ENCODE data around the gene HIF1AN.

The HIF1AN gene

GRCh38 chr10:100535715-100536353 lies at the start of gene HIF1AN:
HIF1AN (plus strand) TSS chr10:100535943; CDS start chr10:100535959, 16 bp downstream.
- DNase-seq (ENCODE audit: low read depth in 1 of 2, low spot score in 1 of 2), result peak; percentile 57 to 90

GRCh38 chr10:100487529-100487928 lies 48.2 kb upstream of the HIF1AN start:
- DNase-seq (ENCODE audit: low read depth in 1 of 2, low spot score in 1 of 2), result no peak

GRCh38 chr10:100489396-100489795 lies 46.3 kb upstream of the HIF1AN start:
- DNase-seq (ENCODE audit: low read depth in 1 of 2, low spot score in 1 of 2), result no peak

GRCh38 chr10:100490531-100490930 lies 45.2 kb upstream of the HIF1AN start:
- no peak for DNase-seq (ENCODE audit: low read depth in 1 of 2, low spot score in 1 of 2)

DNA sequence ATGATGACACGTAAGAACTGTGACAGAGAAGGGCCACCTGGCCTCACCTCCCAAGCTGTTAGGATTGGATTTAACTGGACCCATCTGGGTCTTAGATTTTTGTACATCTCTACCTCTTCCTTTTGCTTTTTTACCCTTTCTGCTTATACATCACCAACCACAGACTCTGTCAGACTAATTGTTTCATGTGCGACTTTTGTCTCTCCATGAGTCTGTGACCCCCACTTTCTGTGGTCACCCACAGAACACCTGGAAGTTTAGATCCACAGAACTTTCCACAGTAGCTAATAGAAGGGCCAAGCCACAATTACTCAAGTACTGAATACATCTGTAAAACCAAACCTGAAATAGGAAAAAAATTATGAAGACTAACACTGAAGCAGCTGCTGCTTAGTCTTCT lies 39.2 kb upstream of the HIF1AN start:
- no peak for DNase-seq (ENCODE audit: low read depth in 1 of 2, low spot score in 1 of 2)

DNA sequence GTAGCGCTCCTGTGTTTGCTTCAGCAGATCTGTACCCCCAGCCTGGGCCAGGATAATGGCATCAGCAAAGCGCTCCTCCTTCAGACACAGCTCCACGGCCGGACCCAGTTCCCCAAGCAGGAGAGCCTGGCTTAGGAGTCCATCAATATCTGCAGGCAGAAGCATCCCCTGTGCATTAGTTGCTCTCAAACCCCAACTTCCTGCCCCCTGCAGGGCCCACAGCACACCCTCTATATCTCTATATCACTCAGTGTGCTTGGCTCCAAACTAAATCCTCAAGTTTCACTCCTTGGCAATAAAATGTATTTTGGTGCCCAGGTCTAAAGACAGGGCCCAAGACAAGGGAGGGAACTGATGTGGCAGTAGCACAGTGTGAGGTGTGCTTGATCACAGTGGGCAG lies 37.7 kb upstream of the HIF1AN start:
- no peak for DNase-seq (ENCODE audit: low read depth in 1 of 2, low spot score in 1 of 2)

- DNase-seq (ENCODE audit: low read depth in 1 of 2, low spot score in 1 of 2), result no peak
Measured at GRCh38 chr10:100501423-100501822, 34.3 kb upstream of the HIF1AN start.

DNA sequence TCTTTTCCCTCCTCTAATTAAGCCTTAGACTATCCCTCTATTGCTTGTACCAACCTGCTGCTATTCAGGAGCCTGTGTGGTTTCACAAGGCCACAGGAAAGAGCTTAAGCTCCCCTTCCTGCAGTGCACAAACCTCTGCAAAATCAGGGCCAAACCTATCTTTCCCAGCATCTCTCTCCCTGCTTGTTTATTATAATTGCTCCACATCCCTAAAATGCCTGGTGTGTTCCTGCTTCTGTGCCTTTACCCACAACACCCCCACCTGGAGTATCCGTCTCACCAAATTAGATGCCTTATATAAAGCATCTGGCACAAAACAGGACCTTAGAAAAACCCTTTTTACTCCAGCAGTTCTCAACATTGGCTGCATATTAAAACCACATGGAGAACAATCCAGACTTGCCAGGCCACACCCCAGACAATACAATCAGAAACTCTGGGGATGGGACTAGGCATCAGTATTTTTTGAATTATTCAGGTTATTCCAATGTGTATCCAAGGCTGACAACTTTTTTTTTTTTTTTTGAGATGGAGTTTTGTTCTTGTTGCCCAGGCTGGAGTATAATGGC lies 32.7 kb upstream of the HIF1AN start:
- no peak for DNase-seq (ENCODE audit: low read depth in 1 of 2, low spot score in 1 of 2)

DNA sequence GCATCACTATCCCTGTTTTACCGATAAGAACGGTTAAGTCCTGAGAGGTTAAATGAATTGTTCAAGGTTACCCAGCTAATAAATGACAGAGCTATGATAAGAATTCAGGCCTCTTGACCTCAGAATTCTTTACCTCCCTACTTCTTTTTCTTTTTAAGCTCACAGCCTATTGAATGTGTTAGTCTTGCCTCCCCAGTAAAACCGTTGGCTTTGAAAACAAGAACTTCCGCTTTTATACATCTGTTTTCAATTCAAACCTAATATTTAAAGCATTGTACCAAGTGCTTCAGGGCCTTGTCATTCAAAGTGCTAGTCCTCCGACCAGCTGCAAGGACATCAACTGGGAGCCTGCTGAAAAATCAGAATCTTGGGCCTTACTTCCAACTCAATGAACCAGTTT lies 31.6 kb upstream of the HIF1AN start:
- no peak for DNase-seq (ENCODE audit: low read depth in 1 of 2, low spot score in 1 of 2)

DNA sequence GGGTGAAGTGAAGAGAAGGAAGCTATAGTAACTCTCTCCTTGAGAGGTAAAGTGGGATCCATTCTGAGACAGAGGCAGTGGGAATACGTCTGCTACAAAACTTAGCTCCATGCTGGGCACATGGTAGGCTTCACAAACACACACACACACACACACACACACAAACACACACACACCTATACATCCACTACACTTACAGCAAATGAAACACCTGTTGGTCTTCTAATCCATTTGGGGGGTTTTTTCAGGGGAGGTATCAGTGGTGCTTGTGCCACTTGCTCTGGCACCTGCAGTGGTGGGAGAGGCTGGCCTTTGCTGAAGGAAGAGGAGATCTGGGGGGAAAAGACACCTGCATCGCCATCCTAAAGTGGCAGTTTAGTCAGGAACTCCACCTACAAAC lies 30.6 kb upstream of the HIF1AN start:
- no peak for DNase-seq (ENCODE audit: low read depth in 1 of 2, low spot score in 1 of 2)

GRCh38 chr10:100506596-100507356 lies 29.0 kb upstream of the HIF1AN start:
- no peak for DNase-seq (ENCODE audit: low read depth in 1 of 2, low spot score in 1 of 2)

DNA sequence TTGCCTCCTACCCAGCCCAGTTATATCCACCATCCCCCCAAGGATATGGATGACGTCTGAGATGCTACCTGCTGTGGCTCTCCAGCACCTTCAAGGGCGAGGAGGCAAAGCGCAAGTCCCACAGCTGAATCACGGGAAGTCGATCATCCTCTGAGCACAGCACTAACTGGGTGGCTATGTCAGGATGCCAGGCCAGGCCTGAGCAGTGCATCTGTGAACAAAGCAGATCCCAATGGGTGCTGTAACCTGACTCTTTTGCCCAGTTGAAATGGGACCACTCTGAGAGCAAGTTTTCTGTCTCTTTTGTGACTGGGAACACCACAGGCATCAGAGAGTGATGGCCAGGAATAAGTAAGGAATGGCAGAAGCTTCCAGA lies 28.4 kb upstream of the HIF1AN start:
- DNase-seq (ENCODE audit: low read depth in 1 of 2, low spot score in 1 of 2), result no peak

DNA sequence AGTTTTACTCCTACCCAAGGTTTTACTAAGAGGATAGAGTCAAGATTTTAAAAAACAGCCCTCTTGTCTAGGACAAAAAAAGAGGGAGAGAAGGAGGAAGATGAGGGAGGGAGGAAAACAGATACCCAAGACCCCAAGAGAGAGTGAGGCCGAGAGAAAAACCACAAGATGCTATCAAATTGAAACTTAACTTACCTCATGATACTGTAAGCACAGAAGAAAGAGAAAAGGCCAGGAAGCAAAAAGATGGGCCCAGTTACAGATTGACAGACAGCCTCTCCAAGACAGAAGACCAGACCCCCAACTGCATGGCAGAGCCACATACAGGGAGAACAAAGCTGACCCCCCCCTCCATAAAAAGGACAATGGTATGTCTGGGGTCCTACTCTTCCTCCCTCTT lies 27.5 kb upstream of the HIF1AN start:
- no peak for DNase-seq (ENCODE audit: low read depth in 1 of 2, low spot score in 1 of 2)

- peak in 1 of 2 donors; percentile 50 for DNase-seq (ENCODE audit: low read depth in 1 of 2, low spot score in 1 of 2)
Measured at GRCh38 chr10:100508691-100509150, 27.0 kb upstream of the HIF1AN start.

GRCh38 chr10:100509241-100509840 lies 26.4 kb upstream of the HIF1AN start:
- no peak for DNase-seq (ENCODE audit: low read depth in 1 of 2, low spot score in 1 of 2)

DNA sequence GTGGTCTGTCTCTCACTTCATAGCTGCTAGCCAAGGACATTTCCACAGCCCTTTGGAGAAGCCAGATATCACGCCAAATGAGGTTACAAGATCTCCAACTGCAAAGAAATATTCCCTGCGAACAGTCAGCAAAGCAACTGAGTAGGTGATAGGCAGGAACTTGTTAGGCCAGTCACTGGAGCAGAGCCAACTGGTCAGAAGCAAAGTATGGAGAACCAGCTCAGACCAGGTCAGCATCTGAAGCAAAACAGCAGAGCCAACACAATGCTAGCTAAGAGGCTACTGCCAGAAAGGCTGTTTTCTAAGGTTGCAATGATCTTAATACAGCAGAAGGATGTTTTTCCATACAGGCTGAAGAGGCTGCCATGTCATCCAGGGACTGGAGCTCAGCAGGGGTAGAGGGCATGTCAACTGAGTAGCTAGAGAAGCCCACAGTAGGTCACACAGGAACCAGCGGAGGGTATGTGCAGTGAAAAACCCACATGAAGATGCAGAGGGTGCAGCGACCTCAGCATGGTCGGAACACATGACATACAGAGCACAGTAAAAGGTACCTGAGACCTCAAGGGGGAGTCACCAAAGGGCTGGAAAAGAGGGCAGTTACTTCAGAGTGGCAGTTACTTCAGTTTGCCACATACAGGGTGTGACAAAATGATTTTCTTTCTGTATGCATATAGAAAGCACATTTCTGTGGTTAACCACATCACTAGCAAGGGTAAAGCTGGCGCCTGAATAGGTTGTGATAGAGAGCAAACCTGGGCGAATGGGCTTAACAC lies 25.0 kb upstream of the HIF1AN start:
- DNase-seq (ENCODE audit: low read depth in 1 of 2, low spot score in 1 of 2), result peak in 1 of 2 donors; percentile 52

DNA sequence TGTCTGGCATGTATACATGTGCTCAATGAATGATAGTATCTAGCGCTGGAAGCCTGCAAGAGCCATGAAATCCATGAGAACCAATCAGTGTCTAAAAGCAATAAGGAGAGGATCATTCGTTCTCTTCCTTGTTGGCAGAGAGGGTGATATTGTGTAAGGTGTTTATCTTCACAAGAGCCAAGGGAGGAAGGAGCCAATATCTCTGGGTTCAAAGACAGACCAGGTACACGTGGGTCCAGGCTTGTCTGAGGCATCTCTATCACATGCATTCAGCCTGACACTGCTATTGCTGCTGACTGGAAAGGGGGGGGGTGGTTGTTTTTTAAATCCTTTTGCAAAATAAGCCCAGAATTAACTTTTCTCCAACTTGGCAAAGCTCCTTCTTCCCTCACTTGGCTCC lies 20.1 kb upstream of the HIF1AN start:
- no peak for DNase-seq (ENCODE audit: low read depth in 1 of 2, low spot score in 1 of 2)

- DNase-seq (ENCODE audit: low read depth in 1 of 2, low spot score in 1 of 2), result no peak
Measured at GRCh38 chr10:100516847-100517246, 18.9 kb upstream of the HIF1AN start.

GRCh38 chr10:100518761-100519241 lies 16.9 kb upstream of the HIF1AN start:
- peak in 1 of 2 donors; percentile 46 for DNase-seq (ENCODE audit: low read depth in 1 of 2, low spot score in 1 of 2)

GRCh38 chr10:100519311-100520051 lies 16.3 kb upstream of the HIF1AN start, which contains the start of gene SEC31B:
SEC31B (minus strand) TSS chr10:100519861; CDS start chr10:100516952, 2,909 bp downstream.
- no peak for DNase-seq (ENCODE audit: low read depth in 1 of 2, low spot score in 1 of 2)
